Stimulated activated memory B cell treated with anti-CD40 and anti-IgM and Interleukin-4, amounts not matched to agents 10 μg/mL and 1 μg/mL and 100 μg/mL, for 72 hours (primary cell): Measurements from ENCODE around the gene NAV2.

Experiments
- ATAC-seq: fragments of 150-1000 bp; cut with Tn5 transposase; 2 replicates; pipeline ENCODE4 v1.10.0; 2021
- H3K27ac Mint-ChIP-seq: one replicate; pipeline ENCODE4 v1.8.0; 2022; ENCODE audit warnings: mild to moderate bottlenecking, mixed read lengths
- H3K27me3 Mint-ChIP-seq: one replicate; pipeline ENCODE4 v1.8.0; 2022; ENCODE audit warnings: mixed read lengths
- H3K36me3 Mint-ChIP-seq: one replicate; pipeline ENCODE4 v1.8.0; 2022; ENCODE audit warnings: mixed read lengths
- H3K4me1 Mint-ChIP-seq: one replicate; pipeline ENCODE4 v1.8.0; 2022; ENCODE audit warnings: mixed read lengths
- H3K4me3 Mint-ChIP-seq: one replicate; pipeline ENCODE4 v1.8.0; 2022; ENCODE audit warnings: mild to moderate bottlenecking, moderate library complexity, mixed read lengths
- H3K9me3 Mint-ChIP-seq: one replicate; pipeline ENCODE4 v1.8.0; 2022; ENCODE audit warnings: mixed read lengths

NAV2 gene

GRCh38 chr11:20015101-20015500, 302.5 kb downstream of the NAV2 start:
- Mint-ChIP-seq H3K4me1 (no peaks in the 10 kb centered on the region), H3K36me3 (no peaks in the 10 kb centered on the region), H3K27me3 (peaks cover 11% of the 10 kb centered on the region), H3K4me3 (no peak overlapping the region), H3K27ac (no peak overlapping the region), H3K9me3 (no peaks in the 10 kb centered on the region)
- no peak for ATAC-seq

DNA sequence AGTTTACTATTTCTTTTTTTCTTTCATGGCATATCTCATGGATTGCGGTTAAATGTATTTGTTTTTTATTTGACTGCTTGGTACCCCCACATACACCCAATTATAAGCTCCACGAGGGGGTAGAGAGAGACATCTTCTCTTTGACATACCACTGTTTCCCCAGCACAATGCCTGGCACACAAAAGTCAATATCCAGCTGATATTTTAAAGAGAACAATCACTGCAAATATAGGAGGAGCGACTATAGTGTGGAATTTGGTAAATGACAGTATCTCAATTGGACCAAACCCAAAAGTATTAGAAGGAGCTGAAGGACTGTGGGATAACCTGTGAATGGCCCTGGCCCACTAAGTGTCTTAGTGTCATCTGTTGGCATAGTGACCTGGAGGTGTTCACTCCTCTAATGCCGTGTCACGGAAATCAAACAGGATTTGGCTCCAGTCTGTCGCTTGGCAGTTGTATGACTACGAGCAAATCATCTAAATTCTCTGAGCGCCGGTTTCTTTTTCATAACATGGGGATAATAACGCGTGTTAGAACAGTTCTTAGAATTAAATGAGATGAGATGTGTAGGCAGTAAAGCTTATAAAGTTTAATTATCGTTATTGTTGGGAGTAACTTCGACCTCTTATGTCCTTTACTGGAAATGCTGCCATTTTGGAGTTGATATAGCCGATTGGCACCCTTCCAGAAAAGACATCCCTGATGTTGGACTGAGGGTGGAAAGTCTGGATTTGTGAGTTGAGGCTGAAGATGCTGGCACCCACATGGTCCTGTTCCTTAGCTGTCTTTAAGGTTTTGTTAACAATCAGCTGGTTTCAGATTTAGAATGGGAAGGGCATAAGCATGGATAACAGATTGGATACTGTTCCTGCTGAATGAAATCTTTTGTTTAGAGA, 303.1 kb downstream of the NAV2 start:
- H3K27me3 Mint-ChIP-seq = peaks cover 11% of the 10 kb centered on the region
- no peak overlapping the region for H3K4me3 Mint-ChIP-seq
- H3K27ac Mint-ChIP-seq = no peak overlapping the region
- ATAC-seq = no peak
- no peaks in the 10 kb centered on the region for H3K4me1 Mint-ChIP-seq
- H3K9me3 Mint-ChIP-seq = no peaks in the 10 kb centered on the region
- H3K36me3 Mint-ChIP-seq = no peaks in the 10 kb centered on the region

DNA sequence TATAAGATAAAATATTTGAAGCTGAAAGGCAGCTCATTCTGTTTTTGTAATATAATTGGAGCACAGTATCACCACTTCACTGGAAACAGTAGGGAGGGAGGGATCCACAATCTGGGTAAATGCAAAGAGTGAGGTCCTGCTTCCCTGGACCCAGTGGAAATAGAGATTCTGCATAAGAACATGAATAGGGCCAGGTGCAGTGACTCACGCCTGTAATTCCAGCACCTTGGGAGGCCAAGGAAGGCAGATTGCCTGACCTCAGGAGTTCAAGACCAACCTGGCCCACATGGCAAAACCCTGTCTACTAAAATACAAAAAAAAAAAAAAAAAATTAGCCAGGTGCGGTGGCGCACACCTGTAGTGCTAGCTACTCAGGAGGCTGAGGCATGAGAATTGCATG, 303.9 kb downstream of the NAV2 start:
- Mint-ChIP-seq H3K27me3 (peaks cover 11% of the 10 kb centered on the region), H3K9me3 (no peaks in the 10 kb centered on the region), H3K4me3 (no peak overlapping the region), H3K36me3 (no peaks in the 10 kb centered on the region), H3K4me1 (no peaks in the 10 kb centered on the region), H3K27ac (no peak overlapping the region)
- ATAC-seq = no peak

- H3K36me3 Mint-ChIP-seq = no peaks in the 10 kb centered on the region
- no peak overlapping the region for H3K27ac Mint-ChIP-seq
- H3K4me3 Mint-ChIP-seq = no peak overlapping the region
- peaks cover 11% of the 10 kb centered on the region for H3K27me3 Mint-ChIP-seq
- ATAC-seq = no peak
- H3K4me1 Mint-ChIP-seq = no peaks in the 10 kb centered on the region
- H3K9me3 Mint-ChIP-seq = no peaks in the 10 kb centered on the region
Measured at GRCh38 chr11:20017320-20017719, 304.7 kb downstream of the NAV2 start.

GRCh38 chr11:20020198-20020597, 307.6 kb downstream of the NAV2 start:
- Mint-ChIP-seq H3K27me3 (peaks cover 10% of the 10 kb centered on the region), H3K9me3 (no peaks in the 10 kb centered on the region), H3K36me3 (no peaks in the 10 kb centered on the region), H3K4me1 (no peaks in the 10 kb centered on the region), H3K27ac (no peak overlapping the region), H3K4me3 (no peak overlapping the region)
- ATAC-seq = no peak

DNA sequence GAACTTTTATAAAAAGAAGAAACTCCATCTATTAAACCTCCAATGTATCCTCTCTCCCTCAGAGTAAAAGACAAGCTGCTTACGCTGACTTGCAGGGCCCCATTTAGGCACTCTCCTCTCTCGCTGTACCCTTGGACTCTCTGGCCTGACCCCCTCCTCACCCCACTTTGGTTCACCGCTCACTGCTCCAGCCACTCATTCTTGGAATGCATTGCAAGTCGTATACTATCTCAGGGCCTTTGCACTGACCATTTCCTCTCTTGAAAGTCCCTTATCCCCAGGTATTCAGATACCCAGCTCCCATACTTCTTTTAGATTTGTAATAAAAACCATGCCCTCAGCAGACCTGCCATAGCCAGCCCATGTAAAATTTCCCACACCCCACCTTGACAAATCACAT, 308.1 kb downstream of the NAV2 start:
- no peaks in the 10 kb centered on the region for H3K9me3 Mint-ChIP-seq
- no peaks in the 10 kb centered on the region for H3K36me3 Mint-ChIP-seq
- H3K27me3 Mint-ChIP-seq = peaks cover 4% of the 10 kb centered on the region
- no peak for ATAC-seq
- H3K27ac Mint-ChIP-seq = no peak overlapping the region
- no peak overlapping the region for H3K4me3 Mint-ChIP-seq
- no peaks in the 10 kb centered on the region for H3K4me1 Mint-ChIP-seq

DNA sequence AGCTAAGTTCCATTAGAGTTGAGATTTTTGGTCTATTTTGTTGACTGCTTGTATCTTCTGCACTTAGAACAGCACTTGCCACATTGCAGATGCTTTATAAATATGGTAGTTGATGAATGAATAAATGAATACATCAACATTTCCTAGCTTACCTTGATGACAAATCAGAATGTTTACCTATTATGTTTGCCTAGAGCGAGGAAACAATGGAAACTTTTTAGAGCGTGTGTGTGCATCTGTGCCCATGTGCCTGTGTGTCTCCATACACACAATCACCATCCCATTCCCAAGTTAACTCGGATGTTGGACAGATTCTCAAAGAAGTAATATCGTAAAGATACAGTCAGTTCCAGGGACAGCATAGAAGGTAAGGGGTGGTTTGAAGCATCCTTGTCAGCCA, 308.6 kb downstream of the NAV2 start:
- no peak overlapping the region for H3K4me3 Mint-ChIP-seq
- no peaks in the 10 kb centered on the region for H3K4me1 Mint-ChIP-seq
- no peaks in the 10 kb centered on the region for H3K36me3 Mint-ChIP-seq
- ATAC-seq = no peak
- no peaks in the 10 kb centered on the region for H3K9me3 Mint-ChIP-seq
- no peaks in the 10 kb centered on the region for H3K27me3 Mint-ChIP-seq
- no peak overlapping the region for H3K27ac Mint-ChIP-seq

DNA sequence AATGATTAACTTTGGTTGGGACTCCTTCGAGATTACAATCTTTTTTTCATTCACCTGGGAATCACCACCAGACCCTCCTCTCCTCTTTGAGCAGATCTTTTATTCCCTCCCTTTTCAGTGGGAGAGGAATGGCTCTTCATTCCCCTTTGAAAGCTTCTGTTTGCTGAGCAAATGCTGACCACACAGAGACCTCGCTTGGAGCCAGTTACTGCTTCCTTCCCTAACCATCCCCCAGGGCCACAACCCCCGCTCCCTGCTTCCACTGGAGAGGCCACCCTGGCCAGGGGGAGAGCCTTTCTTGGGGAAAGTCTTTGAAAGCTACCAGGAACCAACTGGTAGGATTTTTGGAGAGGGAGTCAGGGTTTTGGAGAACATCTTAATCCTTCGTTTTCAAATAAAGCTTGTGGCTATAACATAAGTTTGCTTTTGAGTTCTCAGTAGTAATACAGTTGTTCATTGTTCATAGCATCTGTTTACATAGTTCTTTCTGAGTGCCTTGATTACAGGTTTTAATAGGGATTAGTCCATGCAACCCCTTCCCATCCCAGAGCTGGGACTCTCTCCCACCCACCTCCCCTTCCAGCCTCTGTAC, 309.2 kb downstream of the NAV2 start:
- Mint-ChIP-seq H3K4me1 (no peaks in the 10 kb centered on the region), H3K36me3 (no peaks in the 10 kb centered on the region), H3K9me3 (no peaks in the 10 kb centered on the region), H3K4me3 (no peak overlapping the region), H3K27me3 (peaks cover 6% of the 10 kb centered on the region), H3K27ac (no peak overlapping the region)
- no peak for ATAC-seq

- no peaks in the 10 kb centered on the region for H3K4me1 Mint-ChIP-seq
- H3K9me3 Mint-ChIP-seq = no peaks in the 10 kb centered on the region
- peaks cover 7% of the 10 kb centered on the region for H3K27me3 Mint-ChIP-seq
- H3K4me3 Mint-ChIP-seq = no peak overlapping the region
- H3K27ac Mint-ChIP-seq = no peak overlapping the region
- H3K36me3 Mint-ChIP-seq = no peaks in the 10 kb centered on the region
- no peak for ATAC-seq
Measured at GRCh38 chr11:20022363-20023081, 309.9 kb downstream of the NAV2 start.

DNA sequence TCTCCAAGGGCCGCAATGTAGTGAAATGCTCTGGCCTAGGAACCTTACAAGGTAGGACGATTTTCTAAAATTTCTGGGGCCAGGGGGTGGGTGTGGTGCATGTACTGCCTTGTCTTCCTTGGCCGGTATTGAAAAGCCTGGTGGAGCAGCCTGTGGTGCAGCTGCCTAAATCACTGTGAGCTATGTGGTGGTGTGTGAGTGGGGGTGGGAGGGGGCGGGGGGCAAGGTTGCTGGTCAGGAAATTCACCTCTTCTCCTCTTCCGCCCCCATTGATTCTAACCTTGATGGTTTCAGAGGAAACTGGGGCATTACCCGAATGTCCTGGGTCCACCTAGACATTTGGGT, 310.4 kb downstream of the NAV2 start:
- Mint-ChIP-seq H3K4me3 (no peak overlapping the region), H3K27ac (no peak overlapping the region), H3K27me3 (peaks cover 7% of the 10 kb centered on the region), H3K36me3 (no peaks in the 10 kb centered on the region), H3K4me1 (no peaks in the 10 kb centered on the region), H3K9me3 (no peaks in the 10 kb centered on the region)
- ATAC-seq = no peak

DNA sequence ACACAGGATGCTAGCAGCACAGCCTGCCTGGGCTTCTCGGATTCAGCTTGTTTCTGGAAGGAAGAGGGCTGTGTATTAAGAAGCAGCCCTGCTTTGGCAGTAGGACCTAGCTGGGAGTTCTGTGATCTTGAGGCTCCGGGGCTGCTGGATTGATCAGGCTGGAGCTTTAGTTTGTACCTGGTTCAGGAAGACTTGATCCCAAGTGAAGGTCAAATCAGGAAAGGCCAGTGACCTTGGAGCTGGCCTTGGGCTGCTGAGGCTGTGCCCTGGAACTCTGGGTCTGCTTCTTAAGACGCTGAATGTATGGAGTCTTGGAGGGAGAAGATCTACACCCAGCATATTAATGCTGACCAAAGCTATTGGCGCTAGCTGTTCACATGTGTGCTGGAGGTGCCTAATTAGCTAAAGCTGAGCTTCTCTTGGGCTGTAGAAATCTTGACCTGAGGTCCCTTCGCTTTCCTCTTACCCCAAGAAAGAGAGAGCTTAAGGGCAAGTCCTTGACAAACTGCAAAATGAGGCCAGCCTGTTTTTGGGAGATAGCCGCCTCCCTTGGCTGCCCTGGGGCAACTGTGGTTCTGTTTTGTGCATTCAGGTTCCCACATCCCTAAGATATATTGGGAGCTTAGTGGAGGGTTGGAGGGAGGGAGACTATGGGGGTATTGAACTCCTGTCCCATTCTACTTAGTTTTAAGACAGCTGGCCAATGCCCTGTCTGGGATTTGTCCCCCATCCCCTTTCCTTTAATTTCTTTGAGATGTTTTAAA, 311.7 kb downstream of the NAV2 start:
- Mint-ChIP-seq H3K9me3 (no peaks in the 10 kb centered on the region), H3K4me3 (no peak overlapping the region), H3K36me3 (no peaks in the 10 kb centered on the region), H3K27me3 (peaks cover 7% of the 10 kb centered on the region), H3K4me1 (no peaks in the 10 kb centered on the region), H3K27ac (no peak overlapping the region)
- no peak for ATAC-seq

GRCh38 chr11:20025332-20025840, 312.7 kb downstream of the NAV2 start:
- no peak overlapping the region for H3K27ac Mint-ChIP-seq
- H3K9me3 Mint-ChIP-seq = no peaks in the 10 kb centered on the region
- no peaks in the 10 kb centered on the region for H3K36me3 Mint-ChIP-seq
- H3K4me3 Mint-ChIP-seq = no peak overlapping the region
- no peak for ATAC-seq
- H3K4me1 Mint-ChIP-seq = no peaks in the 10 kb centered on the region
- H3K27me3 Mint-ChIP-seq = peaks cover 7% of the 10 kb centered on the region

GRCh38 chr11:20026629-20027555, 314.3 kb downstream of the NAV2 start:
- ATAC-seq = no peak
- no peak overlapping the region for H3K4me3 Mint-ChIP-seq
- no peaks in the 10 kb centered on the region for H3K36me3 Mint-ChIP-seq
- peaks cover 7% of the 10 kb centered on the region for H3K27me3 Mint-ChIP-seq
- H3K27ac Mint-ChIP-seq = no peak overlapping the region
- no peaks in the 10 kb centered on the region for H3K4me1 Mint-ChIP-seq
- H3K9me3 Mint-ChIP-seq = no peaks in the 10 kb centered on the region

- Mint-ChIP-seq H3K9me3 (no peaks in the 10 kb centered on the region), H3K36me3 (no peaks in the 10 kb centered on the region), H3K4me1 (no peaks in the 10 kb centered on the region), H3K27me3 (peaks cover 7% of the 10 kb centered on the region), H3K27ac (no peak overlapping the region), H3K4me3 (no peak overlapping the region)
- ATAC-seq = no peak
Measured at GRCh38 chr11:20027556-20028013, 314.9 kb downstream of the NAV2 start.
